Measurements from ENCODE around the gene ZCCHC7.

DNA sequence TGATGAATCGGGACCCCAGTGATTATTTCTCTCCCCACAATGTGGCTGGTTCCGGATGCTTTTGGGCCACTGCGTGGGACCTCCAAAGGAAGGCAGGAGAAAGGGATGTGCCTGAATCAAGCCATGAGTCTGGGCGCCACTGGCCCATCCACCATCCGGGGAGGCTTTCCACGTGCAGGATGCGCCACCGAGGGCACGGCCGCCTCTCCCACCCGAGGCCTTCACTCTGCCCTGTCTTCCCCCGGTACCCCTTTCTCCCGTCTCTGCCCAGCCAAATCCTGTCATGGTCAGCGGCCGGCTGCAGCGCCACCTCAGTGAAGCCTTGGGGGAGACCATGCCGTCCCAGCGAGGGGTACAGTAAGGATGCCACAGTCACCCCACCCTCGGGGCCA, 258.2 kb downstream of the ZCCHC7 start:
- TF ChIP-seq CTCF (IDR thresholded peaks at IDR 0.05) (no peak), POLR2A (IDR thresholded peaks at IDR 0.05) (no peak)

Data from thyroid gland (tissue), 4 donors.